Caki2 (cell line): ENCODE measurements around the gene LARP4. TPM values are rescaled to one million over a fixed set of nuclear protein-coding genes. Genes with fewer than 3 reads are reported as not detected.
"Not testable (repeated sequence)": the region's sequence is repeated elsewhere in the genome, so short reads cannot be mapped to it uniquely, and the experiment has no call there.

Experiments
- DNase-seq: peaks from one replicate; pipeline ENCODE4 v3.0.0-alpha.2; 2015; ENCODE audit warnings: low read depth
- in situ Hi-C: cut with HindIII; loops from 2 replicates; pipeline ENCODE4 v1.10.0; 2016; ENCODE audit warnings: low sequenced_read_pairs, low pct_unique_long_range_greater_than_20kb, mixed read lengths
- total RNA-seq: library from RNA; depleted of rRNA; stranded (reverse); fragments of >200 nt; shearing (Covaris generic); gene quantifications from 2 replicates; pipeline ENCODE4 v1.2.3, GENCODE V29; 2014; ENCODE audit warnings: low replicate concordance

Gene LARP4
- total RNA-seq, 1 experiment from 2014 or later: 26.5 TPM

DNA sequence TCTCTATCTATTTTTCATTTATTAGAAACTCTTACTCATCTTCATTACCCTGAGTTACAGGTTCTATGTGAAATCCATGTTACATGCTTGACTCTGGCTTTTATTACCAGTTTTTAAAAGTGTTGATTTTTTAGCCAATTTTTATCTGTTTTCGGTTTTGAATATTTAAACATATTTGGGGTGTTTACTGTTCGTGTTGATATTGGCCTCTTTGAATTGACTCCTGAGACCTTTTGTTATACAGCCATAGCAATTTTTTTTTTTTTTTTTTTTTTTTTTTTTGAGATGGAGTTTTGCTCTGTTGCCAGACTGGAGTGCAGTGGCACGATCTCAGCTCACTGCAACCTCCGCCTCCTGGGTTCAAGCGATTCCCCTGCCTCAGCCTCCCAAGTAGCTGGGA, 49.0 kb downstream of the LARP4 start:
- in situ Hi-C loops, DNase-seq: not testable (repeated sequence)

DNA sequence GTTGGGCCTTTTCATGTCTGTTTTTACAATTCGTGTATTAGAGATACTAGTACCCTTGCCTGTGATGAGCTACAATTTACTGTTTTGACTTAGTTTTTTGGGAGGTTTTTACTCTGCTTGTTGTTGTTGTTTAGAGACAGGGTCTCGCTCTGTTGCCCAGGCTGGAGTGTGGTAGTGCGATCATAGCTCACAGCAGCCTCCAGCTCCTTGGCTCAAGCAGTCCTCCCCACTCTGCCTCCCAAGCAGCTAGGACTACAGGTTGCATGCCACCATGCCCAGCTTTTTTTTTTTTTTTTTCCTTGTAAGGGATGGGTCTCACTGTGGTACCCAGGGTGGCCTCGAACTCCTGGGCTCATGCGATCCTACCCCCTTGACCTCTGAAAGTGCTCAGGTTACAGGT, 52.1 kb downstream of the LARP4 start:
- DNase-seq: no peak

DNA sequence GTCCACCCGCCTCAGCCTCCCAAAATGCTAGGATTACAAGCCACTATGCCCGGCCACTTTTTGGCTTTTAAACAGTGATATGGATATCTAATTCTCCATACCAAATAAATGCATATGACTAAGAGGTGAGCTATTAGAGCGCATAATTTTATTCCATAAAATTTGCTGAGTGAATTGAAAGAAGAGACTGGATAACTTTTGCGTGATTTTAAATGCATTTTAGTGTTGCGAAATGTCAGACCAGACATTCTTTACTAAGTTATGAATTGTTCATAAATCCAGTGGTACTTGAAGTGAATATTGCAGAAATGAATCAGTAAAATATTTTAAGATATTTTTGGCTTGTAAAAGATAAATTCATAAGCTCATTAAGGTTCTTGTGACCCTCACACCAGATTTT, 53.2 kb downstream of the LARP4 start:
- in situ Hi-C loops: no loop called here

More for the DNA sequence above, 52.1 kb downstream of the LARP4 start:
- in situ Hi-C loops: no loop called here

DNA sequence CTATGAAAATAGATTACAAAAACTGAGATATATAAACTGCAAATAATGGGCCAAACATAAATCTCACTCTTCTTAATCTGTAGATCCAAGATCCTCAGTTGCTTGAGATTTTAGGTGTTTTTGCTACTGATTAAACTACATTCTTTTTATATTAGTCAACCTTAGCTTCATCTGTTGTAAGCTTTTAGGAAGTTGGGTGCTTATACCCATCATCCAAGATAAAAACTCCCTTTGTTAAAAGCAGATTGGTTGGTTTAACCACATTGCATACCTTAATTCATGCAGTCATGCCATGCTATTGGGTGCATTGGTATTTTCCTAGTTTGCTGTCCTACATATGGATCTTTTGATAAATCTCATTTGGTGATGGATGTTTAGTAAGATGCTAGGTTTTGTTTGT, 57.9 kb downstream of the LARP4 start:
- in situ Hi-C loops: no loop called here
- DNase-seq: no peak

More for the DNA sequence above, 53.2 kb downstream of the LARP4 start:
- no peak for DNase-seq

DNA sequence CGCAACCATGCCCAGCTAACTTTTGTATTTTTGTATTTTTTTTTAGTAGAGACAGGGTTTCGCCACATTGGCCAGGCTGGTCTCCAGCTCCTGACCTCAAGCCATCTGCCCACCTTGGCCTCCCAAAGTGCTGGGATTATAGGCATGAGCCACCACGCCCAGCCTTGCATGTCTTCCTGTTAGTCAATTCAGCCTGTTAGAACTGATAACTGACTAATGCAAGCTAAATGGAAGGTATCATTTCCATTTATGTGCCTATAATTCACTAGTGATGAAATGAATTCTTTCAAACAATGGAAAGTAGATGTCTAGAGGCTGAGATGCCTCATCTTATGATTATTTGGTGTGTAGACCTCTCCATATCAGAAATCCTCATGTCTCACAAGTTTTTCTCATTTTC, 66.8 kb downstream of the LARP4 start:
- in situ Hi-C loops: no loop called here
- no peak for DNase-seq

DNA sequence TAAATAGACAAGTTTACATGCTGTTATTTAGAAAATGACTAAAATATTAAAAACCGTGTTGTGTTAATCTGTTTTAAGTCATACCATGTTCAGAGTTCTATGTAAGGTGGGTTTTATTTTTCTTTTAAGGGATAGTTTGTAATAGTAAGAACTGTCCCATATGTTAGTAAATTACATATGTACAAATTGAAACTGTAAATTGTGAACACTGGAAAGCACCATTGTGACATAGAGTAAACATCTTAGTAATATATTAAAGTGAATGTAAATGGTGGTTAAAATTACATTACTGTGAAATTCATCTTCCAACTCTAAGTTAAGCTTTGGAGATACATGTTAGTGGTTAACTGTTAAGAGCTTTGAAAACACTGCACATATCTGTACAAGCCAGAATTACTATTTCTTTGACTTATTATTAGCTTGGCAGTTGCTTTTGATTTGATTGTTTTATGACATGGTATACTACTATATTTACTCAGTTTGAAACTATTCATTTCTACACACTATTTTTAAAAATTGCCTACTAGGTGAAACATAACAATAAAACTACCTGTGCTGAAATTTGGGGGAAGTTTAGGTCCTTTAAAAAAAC, 76.7 kb downstream of the LARP4 start:
- in situ Hi-C loops: no loop called here
- no peak for DNase-seq

DNA sequence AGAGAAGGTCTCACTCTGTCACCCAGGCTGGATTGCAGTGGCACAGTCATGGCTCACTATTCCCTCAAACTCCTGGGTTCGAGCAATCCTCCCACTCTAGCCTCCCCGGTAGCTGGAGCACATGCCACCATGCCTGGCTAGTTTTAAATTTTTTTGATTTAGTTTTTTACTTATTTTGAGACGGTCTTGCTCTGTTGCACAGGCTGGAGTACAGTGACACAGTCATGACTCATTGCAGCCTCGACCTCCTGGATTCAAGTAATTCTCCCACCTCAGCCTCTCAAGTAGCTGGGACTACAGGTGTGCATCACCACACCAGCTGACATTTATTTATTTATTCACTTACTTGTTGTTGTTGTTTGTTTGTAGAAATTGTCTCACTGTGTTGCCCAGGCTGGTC, 81.9 kb downstream of the LARP4 start:
- peak; percentile 35 for DNase-seq
- in situ Hi-C loops: no loop called here

DNA sequence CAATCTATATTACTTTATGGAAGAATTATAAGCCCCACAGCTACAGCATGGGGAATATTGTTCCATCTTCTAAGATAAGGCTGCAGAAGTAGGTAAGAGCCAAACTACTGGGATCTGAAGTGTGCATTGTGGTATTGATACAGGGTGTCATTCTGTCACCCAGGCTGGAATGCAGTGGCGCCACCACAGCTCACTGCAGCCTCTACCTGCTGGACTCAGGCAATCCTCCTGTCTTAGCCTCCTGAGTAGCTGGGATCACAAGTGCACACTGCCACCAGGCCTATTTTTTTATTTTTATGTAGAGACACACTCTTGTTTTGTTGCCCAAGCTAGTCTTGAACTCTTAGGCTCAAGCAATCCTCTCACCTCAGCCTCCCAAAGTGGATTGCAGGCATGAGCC, 82.8 kb downstream of the LARP4 start:
- in situ Hi-C loops: no loop called here

DNA sequence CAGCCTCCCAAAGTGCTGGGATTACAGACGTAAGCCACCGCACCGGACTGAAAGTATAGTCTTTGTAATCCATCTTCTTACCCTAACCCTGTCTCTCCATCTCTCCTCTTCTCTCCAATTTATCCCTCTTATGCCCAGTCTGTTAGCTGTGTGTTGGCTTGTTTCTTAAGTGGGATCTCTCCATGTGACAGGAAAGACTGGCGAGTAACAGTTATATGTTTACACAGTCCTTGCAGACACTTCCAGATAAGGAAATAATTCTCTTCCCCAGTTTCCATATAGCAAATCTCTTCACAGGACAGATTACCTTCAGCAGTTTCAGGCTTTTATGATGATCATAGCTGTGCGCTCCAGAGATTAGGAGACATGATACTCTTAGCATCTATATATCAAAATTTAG, 88.1 kb downstream of the LARP4 start:
- DNase-seq: no peak
- in situ Hi-C loops: no loop called here

More for the DNA sequence above, 82.8 kb downstream of the LARP4 start:
- DNase-seq: no peak

DNA sequence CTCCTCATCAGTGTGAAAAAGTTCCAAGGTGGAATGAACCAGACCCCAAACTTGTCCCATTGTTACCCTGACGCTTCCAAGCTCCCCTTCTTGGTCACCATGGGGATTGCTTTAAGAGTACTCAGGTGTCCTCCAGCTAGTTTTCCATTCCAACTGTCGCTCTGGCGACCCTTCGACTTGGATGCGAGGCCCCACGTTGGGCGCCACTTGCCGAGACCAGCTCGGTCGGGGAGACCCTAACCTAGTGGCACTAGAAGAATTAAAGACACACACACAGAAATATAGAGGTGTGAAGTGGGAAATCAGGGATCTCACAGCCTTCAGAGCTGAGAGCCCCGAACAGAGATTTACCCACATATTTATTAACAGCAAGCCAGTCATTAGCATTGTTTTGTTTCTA, 97.4 kb downstream of the LARP4 start:
- peak; percentile 53 for DNase-seq
- in situ Hi-C loops: not testable (repeated sequence)

DNA sequence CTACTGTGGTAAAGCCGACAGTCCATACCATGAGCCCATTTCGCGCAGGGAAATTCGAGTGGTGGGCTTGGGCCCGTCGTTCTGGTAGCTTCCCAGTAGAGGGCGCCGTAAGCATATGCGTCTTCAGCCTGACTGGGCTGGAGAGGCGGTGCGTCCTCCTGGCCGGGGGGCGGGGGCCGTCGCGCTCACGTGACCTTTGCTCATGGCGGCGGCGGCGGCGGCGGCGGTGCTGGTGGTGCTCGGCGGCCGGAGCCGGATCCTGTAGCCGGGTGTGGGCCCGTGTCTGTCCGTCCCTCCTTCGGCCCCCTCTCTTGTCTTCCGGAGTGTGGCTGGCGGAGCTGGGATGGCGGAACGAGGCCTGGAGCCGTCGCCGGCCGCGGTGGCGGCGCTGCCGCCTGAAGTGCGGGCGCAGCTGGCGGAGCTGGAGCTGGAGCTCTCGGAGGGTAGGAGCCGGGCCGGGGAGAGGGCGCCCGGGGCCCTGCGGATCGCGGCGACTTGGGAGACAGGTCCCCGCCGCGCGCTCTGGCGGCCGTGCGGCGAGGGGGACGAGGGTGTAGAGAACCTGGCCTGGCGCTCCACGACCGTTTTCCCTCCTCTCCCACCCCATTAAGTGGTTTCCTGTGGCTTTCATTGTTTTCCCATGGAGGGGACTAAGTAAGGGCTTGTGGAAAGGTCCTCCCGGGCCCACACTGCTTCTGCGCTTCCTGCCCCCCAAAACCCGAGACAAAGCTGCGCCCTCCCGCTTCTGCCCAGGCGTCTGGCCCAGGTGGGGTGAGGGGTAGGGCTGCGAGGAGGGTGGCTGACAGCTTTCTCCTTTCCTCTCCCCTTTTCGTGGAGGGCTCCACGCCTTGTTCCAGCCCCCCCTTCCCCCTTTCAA, 104.4 kb downstream of the LARP4 start, which contains the start of gene DIP2B:
Gene DIP2B, plus strand, starts transcription at position 188 of the 877 bp plus-strand sequence. Its CDS starts 156 bp downstream, at position 344.
- in situ Hi-C loops: no loop called here
- DNase-seq: peak; percentile 89

DNA sequence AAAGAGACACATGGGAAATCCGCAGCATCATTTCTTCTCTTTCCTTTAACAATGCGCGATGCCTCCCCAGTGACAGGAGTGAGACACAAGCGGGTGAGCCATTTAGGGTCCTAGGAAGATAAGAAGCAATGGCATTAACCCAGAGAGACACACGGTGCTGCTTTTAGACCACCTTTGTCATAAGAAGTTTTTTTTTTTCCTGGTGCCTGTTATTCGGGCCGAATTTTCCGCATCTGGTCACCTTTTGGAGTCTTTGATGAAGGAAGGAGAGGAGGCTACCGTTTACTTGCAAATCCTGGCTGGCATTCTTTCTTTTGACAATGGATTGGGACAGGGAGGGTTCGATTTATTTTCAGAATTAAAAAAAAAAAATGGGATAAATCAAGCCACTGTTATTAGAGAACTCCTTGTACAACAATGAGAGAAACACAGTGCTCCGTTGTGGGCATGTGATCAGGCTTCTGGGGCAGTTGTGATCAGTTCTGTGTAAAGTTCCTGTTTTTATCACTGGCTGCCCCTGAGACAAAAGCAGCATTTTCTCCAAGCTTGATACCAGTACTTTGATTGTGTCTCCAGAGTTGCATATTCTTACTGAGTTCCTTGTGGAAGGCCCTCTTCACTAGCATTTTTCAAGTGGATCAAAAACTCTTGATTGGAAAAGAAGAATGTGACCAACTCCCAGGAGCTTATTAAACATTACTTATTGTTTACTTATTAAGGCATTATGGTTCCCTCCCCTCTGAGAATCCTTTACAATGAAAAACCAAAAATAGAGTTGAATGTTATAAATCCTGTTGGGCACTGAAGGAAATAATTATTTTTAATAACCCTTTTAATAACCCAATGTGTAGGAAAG, 105.2 kb downstream of the LARP4 start:
- no peak for DNase-seq
- in situ Hi-C loops: no loop called here

DNA sequence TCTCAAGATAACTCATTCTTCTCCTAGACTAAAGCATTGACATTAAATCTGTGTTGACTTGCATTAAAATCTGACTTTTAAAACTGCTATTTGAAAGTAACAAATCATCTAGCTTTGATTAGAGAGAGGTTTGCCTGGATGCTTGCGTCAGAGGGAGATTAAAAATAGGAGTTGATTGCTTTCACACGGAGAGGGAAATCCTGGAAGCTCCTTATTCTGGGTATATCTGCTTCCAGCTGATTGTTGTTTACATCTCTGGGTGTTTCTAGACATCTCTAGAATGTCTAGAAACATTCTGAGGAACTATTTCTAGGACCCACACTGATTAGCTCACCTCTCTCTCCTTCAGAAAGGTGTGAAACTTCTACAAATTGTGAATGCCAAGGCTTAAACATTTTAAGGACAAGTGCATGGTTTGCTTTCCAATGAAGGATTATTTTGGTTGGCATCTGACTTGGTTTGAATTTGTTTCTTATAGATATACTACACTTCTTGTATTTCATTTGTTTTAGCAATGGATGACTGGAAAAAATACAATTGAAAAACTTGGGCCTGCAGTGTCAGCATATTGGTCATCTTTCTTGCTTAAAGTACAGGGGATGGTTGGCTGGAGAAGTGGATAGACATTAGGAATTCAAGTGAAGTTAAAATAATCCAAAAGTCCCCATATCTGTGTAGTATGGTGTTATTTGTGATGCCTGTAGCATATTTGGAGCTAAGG, 106.2 kb downstream of the LARP4 start:
- DNase-seq: no peak
- in situ Hi-C loops: no loop called here

DNA sequence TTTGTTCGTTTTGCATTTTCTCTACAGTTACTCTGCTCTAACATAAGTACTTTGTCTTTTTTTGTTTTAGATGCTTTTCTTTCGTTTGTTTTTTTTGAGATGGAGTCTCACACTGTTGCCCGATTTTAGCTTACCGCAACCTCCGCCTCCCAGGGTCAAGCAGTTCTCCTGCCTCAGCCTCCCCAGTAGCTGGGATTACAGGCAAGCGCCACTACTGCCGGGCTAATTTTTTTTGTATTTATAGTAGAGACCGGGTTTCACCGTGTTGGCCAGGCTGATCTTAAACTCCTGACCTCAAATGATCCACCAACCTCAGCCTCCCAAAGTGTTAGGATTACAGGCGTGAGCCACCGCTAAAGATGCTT, 106.8 kb downstream of the LARP4 start:
- in situ Hi-C loops: no loop called here
- DNase-seq: no peak

DNA sequence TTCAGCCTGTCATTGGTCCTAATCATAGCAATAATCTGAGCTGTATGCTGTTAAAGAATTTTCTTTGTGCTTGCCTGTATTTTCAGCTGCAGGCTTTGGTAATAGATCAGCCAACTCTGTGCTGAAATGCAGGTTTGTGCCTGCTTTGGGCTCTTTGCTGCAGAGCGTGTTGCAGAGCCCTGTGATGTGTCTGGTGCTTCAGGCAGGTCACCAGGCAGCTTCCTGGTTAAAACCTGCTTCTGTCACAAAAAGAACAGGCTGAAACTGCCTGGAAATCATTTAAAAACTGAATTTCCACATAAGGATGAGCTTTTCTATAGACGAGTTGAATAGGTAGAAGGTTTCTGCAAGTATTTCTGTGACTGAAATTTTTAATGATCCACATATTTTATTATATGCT, 107.2 kb downstream of the LARP4 start:
- DNase-seq: no peak
- in situ Hi-C loops: no loop called here

DNA sequence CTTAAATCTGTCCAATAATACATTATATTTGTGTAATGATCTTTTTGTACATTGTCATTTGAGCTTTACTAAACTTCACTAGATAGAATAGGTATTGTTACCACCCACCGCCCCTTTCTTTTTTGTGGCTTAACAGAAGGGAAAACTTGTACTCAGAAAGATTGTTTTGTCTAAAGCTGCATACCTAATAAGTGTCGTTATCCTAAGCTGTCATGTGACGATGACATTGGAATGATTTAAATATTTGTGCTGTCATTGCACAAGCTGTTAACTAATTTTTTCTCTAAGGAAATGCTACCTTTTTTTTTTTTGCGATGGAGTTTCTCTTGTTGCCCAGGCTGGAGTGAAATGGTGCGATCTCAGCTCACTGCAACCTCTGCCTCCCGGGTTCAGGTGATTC, 107.7 kb downstream of the LARP4 start:
- DNase-seq: no peak
- in situ Hi-C loops: no loop called here

DNA sequence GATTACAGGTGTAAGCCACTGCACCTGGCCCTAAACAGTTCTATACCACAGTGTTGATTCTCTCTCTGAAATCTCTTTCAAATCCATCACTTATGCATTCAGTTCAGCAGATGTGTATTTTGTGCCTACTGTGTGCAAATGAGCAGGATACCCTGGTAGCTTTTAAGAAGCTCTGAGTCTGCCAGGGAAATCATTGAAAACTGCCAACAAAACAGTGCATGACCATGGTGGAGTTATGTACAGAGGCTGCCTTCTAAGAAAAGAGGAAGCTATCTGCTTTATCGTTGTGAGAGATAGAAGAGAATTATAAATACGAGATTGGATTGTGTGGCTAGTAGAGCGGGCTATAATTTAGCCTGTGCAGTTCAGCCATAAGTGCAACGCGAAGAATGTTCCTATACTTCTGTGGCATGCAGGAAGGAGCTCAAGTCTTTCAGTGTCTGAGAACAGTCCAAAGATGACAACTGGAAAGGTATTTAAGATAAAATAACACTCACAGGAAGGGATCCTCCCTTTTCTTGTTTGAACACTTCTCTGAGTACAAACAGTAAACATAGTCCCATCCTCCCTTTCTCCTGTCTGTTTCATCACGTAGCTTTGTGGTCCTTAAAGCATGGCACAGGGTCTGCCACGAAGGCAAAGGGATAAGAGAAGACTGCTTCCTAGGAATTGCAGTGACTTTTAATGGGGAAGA, 108.4 kb downstream of the LARP4 start:
- in situ Hi-C loops: no loop called here
- no peak for DNase-seq
